WTC11 (cell line): ENCODE measurements around the gene ARRDC3. TPM values are rescaled to one million over a fixed set of nuclear protein-coding genes. Genes with fewer than 3 reads are reported as not detected.

Experiments
- ATAC-seq: fragments of 200-7000 bp; cut with Tn5 transposase; 2 replicates; pipeline ENCODE4 v1.10.0; 2021; ENCODE audit warnings: mild to moderate bottlenecking, moderate library complexity
- CTCF ChIA-PET: fragments of 300-600 bp; sonication (Branson Sonifier 250); formaldehyde crosslinking; loops from one replicate; lab custom pipeline; 2021; ENCODE audit warnings: antibody characterized with exemption; lab: Charles Lee
- POLR2A ChIA-PET: fragments of 350-600 bp; sonication (Branson Sonifier 250); formaldehyde crosslinking; loops from one replicate; lab custom pipeline; 2021; ENCODE audit warnings: antibody characterized with exemption; lab: Charles Lee
- DNase-seq: peaks from one replicate; pipeline ENCODE4 v3.0.0; 2021; ENCODE audit warnings: low spot score
- H3K27ac Mint-ChIP-seq: 2 replicates; pipeline ENCODE4 v1.8.0; 2021; ENCODE audit warnings: mixed read lengths
- H3K27me3 Mint-ChIP-seq: 2 replicates; pipeline ENCODE4 v1.8.0; 2021; ENCODE audit warnings: low read depth, mild to moderate bottlenecking, moderate library complexity, mixed read lengths
- H3K36me3 Mint-ChIP-seq: 2 replicates; pipeline ENCODE4 v1.8.0; 2021; ENCODE audit warnings: mixed read lengths
- H3K4me1 Mint-ChIP-seq: 2 replicates; pipeline ENCODE4 v1.8.0; 2022; ENCODE audit warnings: mixed read lengths
- H3K4me3 Mint-ChIP-seq: 2 replicates; pipeline ENCODE4 v1.8.0; 2021; ENCODE audit warnings: mild to moderate bottlenecking, moderate library complexity, mixed read lengths
- H3K9me3 Mint-ChIP-seq: 2 replicates; pipeline ENCODE4 v1.8.0; 2021; ENCODE audit warnings: mixed read lengths
- ARID4B ChIP-seq: sonication (generic); formaldehyde crosslinking; IDR thresholded peaks from 2 replicates; pipeline ENCODE4 v1.8.0; 2023; ENCODE audit warnings: missing genetic modification reagents, mild to moderate bottlenecking, borderline replicate concordance
- CREM ChIP-seq: sonication (generic); formaldehyde crosslinking; IDR thresholded peaks from 2 replicates; pipeline ENCODE4 v1.8.1; 2022; ENCODE audit warnings: mild to moderate bottlenecking, missing genetic modification reagents, moderate library complexity
- E2F5 ChIP-seq: sonication (generic); formaldehyde crosslinking; IDR thresholded peaks from 2 replicates; pipeline ENCODE4 v1.8.1; 2022; ENCODE audit warnings: mild to moderate bottlenecking, moderate library complexity, missing genetic modification reagents
- FOXK1 ChIP-seq: sonication (generic); formaldehyde crosslinking; IDR thresholded peaks from 2 replicates; pipeline ENCODE4 v1.8.0; 2022; ENCODE audit warnings: mild to moderate bottlenecking, moderate library complexity, missing genetic modification reagents
- FOXP1 ChIP-seq: sonication (generic); formaldehyde crosslinking; IDR thresholded peaks from 2 replicates; pipeline ENCODE4 v1.8.0; 2022; ENCODE audit warnings: missing genetic modification reagents, mild to moderate bottlenecking, moderate library complexity, borderline replicate concordance
- GTF2I ChIP-seq: fragments of 250-450 bp; sonication (Bioruptor Pico); conservative IDR thresholded peaks from 2 replicates; pipeline ENCODE4 v1.4.0; 2021; ENCODE audit warnings: mild to moderate bottlenecking
- MAX ChIP-seq: sonication (generic); formaldehyde crosslinking; IDR thresholded peaks from 2 replicates; pipeline ENCODE4 v1.8.0; 2022; ENCODE audit warnings: mild to moderate bottlenecking, missing genetic modification reagents
- PRRX2 ChIP-seq: fragments of 250-450 bp; sonication (Bioruptor Pico); IDR thresholded peaks from 2 replicates; pipeline ENCODE4 v1.8.0; 2021; ENCODE audit warnings: mild to moderate bottlenecking
- SP1 ChIP-seq: sonication (generic); formaldehyde crosslinking; conservative IDR thresholded peaks from 2 replicates; pipeline ENCODE4 v1.8.1; 2022; ENCODE audit warnings: missing genetic modification reagents
- STAT6 ChIP-seq: sonication (generic); formaldehyde crosslinking; conservative IDR thresholded peaks from 2 replicates; pipeline ENCODE4 v1.8.1; 2023; ENCODE audit warnings: mild to moderate bottlenecking, low read depth, missing genetic modification reagents, moderate library complexity
- TEAD1 ChIP-seq: sonication (generic); formaldehyde crosslinking; IDR thresholded peaks from 2 replicates; pipeline ENCODE4 v1.8.0; 2022; ENCODE audit warnings: mild to moderate bottlenecking, missing genetic modification reagents
- USF2 ChIP-seq: sonication (generic); formaldehyde crosslinking; IDR thresholded peaks from 2 replicates; pipeline ENCODE4 v1.8.1; 2023; ENCODE audit warnings: mild to moderate bottlenecking, missing genetic modification reagents, moderate library complexity
- ZNF425 ChIP-seq: fragments of 250-450 bp; sonication (Bioruptor Pico); conservative IDR thresholded peaks from 2 replicates; pipeline ENCODE4 v1.9.0; 2021; ENCODE audit warnings: mild to moderate bottlenecking
- total RNA-seq: library from RNA; stranded (reverse); gene quantifications from 3 replicates; pipeline ENCODE4 v1.2.3, GENCODE V29; 2021

The ARRDC3 gene
- total RNA-seq, 1 experiment from 2014 or later: 10.3 TPM

DNA sequence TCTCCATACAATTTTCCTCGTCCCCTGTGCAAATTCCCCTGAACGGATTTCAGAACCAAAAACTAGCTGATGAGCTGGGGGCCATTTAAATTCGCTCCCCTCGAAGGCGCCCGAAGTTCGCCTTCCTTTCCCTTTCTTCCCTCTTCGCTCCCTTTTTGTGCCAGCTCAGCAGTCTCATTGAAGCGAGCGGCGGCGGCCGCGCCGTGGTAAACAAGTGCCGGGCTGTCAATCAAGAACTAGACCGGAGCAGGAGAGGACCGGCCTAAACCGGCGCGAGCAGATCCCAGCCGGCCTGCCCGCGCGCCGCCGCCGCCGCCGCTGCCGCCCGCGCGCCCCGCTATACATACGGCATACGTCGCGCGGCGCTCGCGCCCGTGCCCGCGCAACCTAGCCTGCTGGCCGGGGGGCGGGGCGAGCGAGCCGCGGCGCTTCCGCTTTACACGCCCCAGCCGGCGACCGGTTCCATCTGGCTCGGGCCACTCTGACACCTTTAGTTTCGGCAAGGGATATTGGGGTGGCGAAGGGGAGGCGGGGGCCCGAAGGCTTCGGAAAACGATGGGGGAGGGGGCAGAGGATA lies 3.1 kb downstream of the ARRDC3 start:
- Mint-ChIP-seq H3K4me1 (peaks cover 18% of the 10 kb centered on the region), H3K4me3 (peak overlapping the region; percentile 90), H3K9me3 (no peaks in the 10 kb centered on the region), H3K27me3 (no peaks in the 10 kb centered on the region), H3K36me3 (peaks cover 4% of the 10 kb centered on the region), H3K27ac (peak overlapping the region; percentile 100)
- ChIA-PET CTCF (interaction anchor here (1.0 kb wide), 1 partner anchor 38 kb away, joined by 3 read pairs; no protein-coding TSS in a partner anchor), POLR2A (interaction anchor here (0.6 to 2.2 kb wide), 12 partner anchors 9 to 907 kb away, joined by 3 to 30 read pairs (median 4); no protein-coding TSS in a partner anchor)
- peak; percentile 53 for ATAC-seq
- TF ChIP-seq MAX (peak; percentile 40; the same call in 1 of the 2 replicates), PRRX2 (CRISPR knock-in tag) (peak; percentile 77; the same call in 1 of the 2 replicates), ARID4B (CRISPR knock-in tag) (peak; percentile 55; the same call in 1 of the 2 replicates), SP1 (CRISPR knock-in tag) (peak; percentile 97), TEAD1 (CRISPR knock-in tag) (peak; percentile 44; the same call in 1 of the 2 replicates), FOXK1 (CRISPR knock-in tag) (peak; percentile 95), E2F5 (CRISPR knock-in tag) (peak; percentile 68; the same call in 1 of the 2 replicates), FOXP1 (peak; percentile 45; the same call in 1 of the 2 replicates), CREM (CRISPR knock-in tag) (peak; percentile 81), USF2 (CRISPR knock-in tag) (peak; percentile 41; the same call in 1 of the 2 replicates), ZNF425 (CRISPR knock-in tag) (no peak), STAT6 (no peak), GTF2I (CRISPR knock-in tag) (no peak)
- DNase-seq: peak; percentile 95
